ENCODE data around the gene FOXN4. TPM values are rescaled to one million over a fixed set of nuclear protein-coding genes. Genes with fewer than 3 reads are reported as not detected.

The FOXN4 gene
- total RNA-seq, 1 experiment from 2014 or later: 0.52 TPM

DNA sequence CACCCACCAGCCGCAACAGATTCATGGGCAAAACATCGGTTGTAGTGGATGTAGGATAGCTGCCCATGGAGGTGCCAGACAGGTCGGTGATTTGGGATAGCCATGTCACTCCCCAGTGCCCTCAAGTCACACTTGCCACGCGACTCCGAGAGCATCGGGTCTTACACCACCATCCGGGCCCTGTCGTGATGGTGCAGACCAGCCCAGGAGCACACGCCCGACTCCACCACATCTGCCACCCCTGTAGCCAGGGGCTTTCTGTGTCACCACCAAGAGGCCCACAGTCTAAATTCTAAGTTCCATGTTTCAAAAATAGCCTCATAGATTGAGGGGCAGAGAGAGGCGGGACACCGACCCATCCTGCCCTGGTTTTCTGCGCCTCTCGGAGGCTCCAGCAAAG, 18.0 kb downstream of the FOXN4 start:
- BruUV-seq (replicated peaks): no TSS peak
- H3K4me3 ChIP-seq (replicated peaks in 1 of 2; ENCODE audit: low read depth in 1 of 2, low read length in 2 of 2): no peak overlapping the region
- no peaks in the 10 kb centered on the region for H3K79me2 ChIP-seq (ENCODE audit: insufficient read depth, low read length)
- H3K27ac ChIP-seq (ENCODE audit: low read depth, low read length): no peak overlapping the region
- ChIA-PET RAD21 (ENCODE audit: low non-redundant PET in 1 of 2, low total read pairs in 2 of 2, uncharacterized antibody in 2 of 2, unreplicated experiment in 2 of 2) (no interaction called here), CTCF (no interaction called here), POLR2A (no interaction called here)
- no peak for DNase-seq (ENCODE audit: low read depth, low spot score)
- H3K4me2 ChIP-seq (ENCODE audit: low read length): no peak overlapping the region
- H3K4me1 ChIP-seq (ENCODE audit: control insufficient read depth in 1 of 2, insufficient read depth in 2 of 2, low read length in 2 of 2): no peaks in the 10 kb centered on the region
- TF ChIP-seq SRF (IDR thresholded peaks at IDR 0.05; ENCODE audit: low read depth): no peak
- no peak for TF ChIP-seq RAD21 (IDR thresholded peaks at IDR 0.05; ENCODE audit: low read depth)
- no peak for TF ChIP-seq ZNF274 (IDR thresholded peaks at IDR 0.05; ENCODE audit: low read depth, low read length)
- TF ChIP-seq EGR1 (IDR thresholded peaks at IDR 0.05; ENCODE audit: low read depth): no peak
- TF ChIP-seq ZFX (IDR thresholded peaks at IDR 0.05): no peak
- TF ChIP-seq, protein P1, sequence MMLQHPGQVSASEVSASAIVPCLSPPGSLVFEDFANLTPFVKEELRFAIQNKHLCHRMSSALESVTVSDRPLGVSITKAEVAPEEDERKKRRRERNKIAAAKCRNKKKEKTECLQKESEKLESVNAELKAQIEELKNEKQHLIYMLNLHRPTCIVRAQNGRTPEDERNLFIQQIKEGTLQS (IDR thresholded peaks at IDR 0.05): no peak
- TF ChIP-seq, protein P2, sequence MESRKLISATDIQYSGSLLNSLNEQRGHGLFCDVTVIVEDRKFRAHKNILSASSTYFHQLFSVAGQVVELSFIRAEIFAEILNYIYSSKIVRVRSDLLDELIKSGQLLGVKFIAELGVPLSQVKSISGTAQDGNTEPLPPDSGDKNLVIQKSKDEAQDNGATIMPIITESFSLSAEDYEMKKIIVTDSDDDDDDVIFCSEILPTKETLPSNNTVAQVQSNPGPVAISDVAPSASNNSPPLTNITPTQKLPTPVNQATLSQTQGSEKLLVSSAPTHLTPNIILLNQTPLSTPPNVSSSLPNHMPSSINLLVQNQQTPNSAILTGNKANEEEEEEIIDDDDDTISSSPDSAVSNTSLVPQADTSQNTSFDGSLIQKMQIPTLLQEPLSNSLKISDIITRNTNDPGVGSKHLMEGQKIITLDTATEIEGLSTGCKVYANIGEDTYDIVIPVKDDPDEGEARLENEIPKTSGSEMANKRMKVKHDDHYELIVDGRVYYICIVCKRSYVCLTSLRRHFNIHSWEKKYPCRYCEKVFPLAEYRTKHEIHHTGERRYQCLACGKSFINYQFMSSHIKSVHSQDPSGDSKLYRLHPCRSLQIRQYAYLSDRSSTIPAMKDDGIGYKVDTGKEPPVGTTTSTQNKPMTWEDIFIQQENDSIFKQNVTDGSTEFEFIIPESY (IDR thresholded peaks at IDR 0.05; ENCODE audit: extremely low read depth, insufficient replicate concordance, low read length): no peak
- no peak for TF ChIP-seq CTCF (IDR thresholded peaks at IDR 0.05 in 2 of 3, conservative IDR thresholded peaks at IDR 0.05 in 1 of 3; ENCODE audit: borderline replicate concordance in 1 of 3, insufficient read depth in 1 of 3, low read depth in 2 of 3, low read length in 2 of 3)
- TF ChIP-seq CEBPB (IDR thresholded peaks at IDR 0.05; ENCODE audit: low read depth): no peak
- no peak for TF ChIP-seq JUND (IDR thresholded peaks at IDR 0.05)
- no peak for TF ChIP-seq EZH2phosphoT487 (IDR thresholded peaks at IDR 0.05; ENCODE audit: borderline replicate concordance)
- no peak for TF ChIP-seq SP1 (IDR thresholded peaks at IDR 0.05; ENCODE audit: low read depth)
- TF ChIP-seq MAX (IDR thresholded peaks at IDR 0.05): no peak
- TF ChIP-seq FOSL1 (IDR thresholded peaks at IDR 0.05; ENCODE audit: low read depth): no peak
- no peak for TF ChIP-seq EZH2 (IDR thresholded peaks at IDR 0.05)
- no peak for TF ChIP-seq POLR2AphosphoS5 (IDR thresholded peaks at IDR 0.05; ENCODE audit: low read depth, low read length)
- no peak for TF ChIP-seq YY1 (IDR thresholded peaks at IDR 0.05; ENCODE audit: extremely low read depth, insufficient replicate concordance, low read depth, low read length)
- TF ChIP-seq REST (IDR thresholded peaks at IDR 0.05; ENCODE audit: low read depth): no peak
- no peak for TF ChIP-seq POLR2A (IDR thresholded peaks at IDR 0.05; ENCODE audit: borderline replicate concordance, extremely low read depth, insufficient read depth, insufficient read length)
- no peak for TF ChIP-seq ELF1 (IDR thresholded peaks at IDR 0.05; ENCODE audit: borderline replicate concordance, low read depth)
- intact Hi-C loops (cut with micrococcal nuclease): no loop called here
- H3K9ac ChIP-seq (ENCODE audit: low read length): no peak overlapping the region
- no peaks in the 10 kb centered on the region for H3K9me2 ChIP-seq (ENCODE audit: insufficient read depth)
- no peaks in the 10 kb centered on the region for H3K36me3 ChIP-seq (ENCODE audit: control insufficient read depth in 1 of 2, insufficient read depth in 2 of 2, low read length in 2 of 2)
- no peaks in the 10 kb centered on the region for H3K9me3 ChIP-seq (ENCODE audit: control insufficient read depth in 1 of 2, insufficient read depth in 1 of 2, low read depth in 1 of 2, low read length in 2 of 2)
- H4K20me1 ChIP-seq (ENCODE audit: insufficient read depth): no peaks in the 10 kb centered on the region
- no peaks in the 10 kb centered on the region for H3K27me3 ChIP-seq (ENCODE audit: insufficient read depth, low read length)
- ATAC-seq: no peak
- no peak overlapping the region for H2AFZ ChIP-seq (ENCODE audit: low read depth, low read length, poor library complexity, severe bottlenecking)

Data from HCT116 (cell line).